ENCODE results near the gene CNTNAP2. TPM values are rescaled to one million over a fixed set of nuclear protein-coding genes. Genes with fewer than 3 reads are reported as not detected.

Gene CNTNAP2
- total and polyA plus RNA-seq, 9 donors, result 0.24 to 7.0 (median 1.5) TPM

GRCh38 chr7:147279514-147279913 lies 1162.9 kb downstream of the CNTNAP2 start:
- Histone ChIP-seq H3K4me3 (no peak overlapping the region), H3K4me1 (ENCODE audit: insufficient read depth) (no peaks in the 10 kb centered on the region), H3K27me3 (no peaks in the 10 kb centered on the region), H3K27ac (no peak overlapping the region), H3K36me3 (no peaks in the 10 kb centered on the region), H3K9me3 (no peaks in the 10 kb centered on the region)
- intact Hi-C loops (cut with DNase I), result no loop called here
- WGBS, 3 donors, result 84 to 85% (median 84%) methylated on average over 4 of the region's 4 CpGs
- TF ChIP-seq, protein P1, sequence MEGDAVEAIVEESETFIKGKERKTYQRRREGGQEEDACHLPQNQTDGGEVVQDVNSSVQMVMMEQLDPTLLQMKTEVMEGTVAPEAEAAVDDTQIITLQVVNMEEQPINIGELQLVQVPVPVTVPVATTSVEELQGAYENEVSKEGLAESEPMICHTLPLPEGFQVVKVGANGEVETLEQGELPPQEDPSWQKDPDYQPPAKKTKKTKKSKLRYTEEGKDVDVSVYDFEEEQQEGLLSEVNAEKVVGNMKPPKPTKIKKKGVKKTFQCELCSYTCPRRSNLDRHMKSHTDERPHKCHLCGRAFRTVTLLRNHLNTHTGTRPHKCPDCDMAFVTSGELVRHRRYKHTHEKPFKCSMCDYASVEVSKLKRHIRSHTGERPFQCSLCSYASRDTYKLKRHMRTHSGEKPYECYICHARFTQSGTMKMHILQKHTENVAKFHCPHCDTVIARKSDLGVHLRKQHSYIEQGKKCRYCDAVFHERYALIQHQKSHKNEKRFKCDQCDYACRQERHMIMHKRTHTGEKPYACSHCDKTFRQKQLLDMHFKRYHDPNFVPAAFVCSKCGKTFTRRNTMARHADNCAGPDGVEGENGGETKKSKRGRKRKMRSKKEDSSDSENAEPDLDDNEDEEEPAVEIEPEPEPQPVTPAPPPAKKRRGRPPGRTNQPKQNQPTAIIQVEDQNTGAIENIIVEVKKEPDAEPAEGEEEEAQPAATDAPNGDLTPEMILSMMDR (IDR thresholded peaks at IDR 0.05), result no peak
- TF ChIP-seq EP300 (IDR thresholded peaks at IDR 0.05) (no peak), POLR2A (IDR thresholded peaks at IDR 0.05) (no peak)
- no peak for DNase-seq

DNA sequence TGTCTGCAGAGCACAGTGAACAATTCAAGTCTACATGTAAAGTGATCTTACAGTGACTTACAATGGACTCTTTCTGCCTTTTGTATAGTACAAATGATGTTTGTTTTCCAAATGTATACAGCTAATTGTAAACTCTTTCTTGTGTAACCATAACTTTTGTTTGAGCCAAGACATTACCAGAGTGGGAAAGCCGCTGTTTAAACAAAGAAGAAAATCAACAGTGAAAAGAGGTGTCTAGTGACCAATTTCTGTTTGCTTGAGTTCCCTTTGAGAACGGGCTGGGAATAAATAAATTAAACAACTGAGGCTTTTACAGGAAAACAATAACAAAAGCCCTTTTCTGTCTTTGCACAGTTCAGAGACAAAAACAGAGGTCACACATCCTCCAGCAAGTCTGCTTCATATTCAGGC lies 1163.4 kb downstream of the CNTNAP2 start:
- Histone ChIP-seq H3K4me1 (ENCODE audit: insufficient read depth) (no peaks in the 10 kb centered on the region), H3K4me3 (no peak overlapping the region), H3K36me3 (no peaks in the 10 kb centered on the region), H3K9me3 (no peaks in the 10 kb centered on the region), H3K27me3 (no peaks in the 10 kb centered on the region), H3K27ac (no peak overlapping the region)
- intact Hi-C loops (cut with DNase I), result no loop called here
- WGBS, 3 donors, result 64 to 79% (median 74%) methylated on average over 2 of the region's 2 CpGs
- TF ChIP-seq, protein P1 (IDR thresholded peaks at IDR 0.05), result no peak
- no peak for TF ChIP-seq POLR2A (IDR thresholded peaks at IDR 0.05)
- TF ChIP-seq EP300 (IDR thresholded peaks at IDR 0.05), result no peak
- no peak for DNase-seq

- Histone ChIP-seq H3K4me3 (no peak overlapping the region), H3K4me1 (ENCODE audit: insufficient read depth) (no peaks in the 10 kb centered on the region), H3K36me3 (no peaks in the 10 kb centered on the region), H3K27ac (no peak overlapping the region), H3K9me3 (no peaks in the 10 kb centered on the region), H3K27me3 (no peaks in the 10 kb centered on the region)
- intact Hi-C loops (cut with DNase I), result no loop called here
- TF ChIP-seq EP300 (IDR thresholded peaks at IDR 0.05) (no peak), POLR2A (IDR thresholded peaks at IDR 0.05) (no peak)
- TF ChIP-seq, protein P1 (IDR thresholded peaks at IDR 0.05), result no peak
- no peak for DNase-seq
Observed at GRCh38 chr7:147282204-147282603, 1165.6 kb downstream of the CNTNAP2 start.

DNA sequence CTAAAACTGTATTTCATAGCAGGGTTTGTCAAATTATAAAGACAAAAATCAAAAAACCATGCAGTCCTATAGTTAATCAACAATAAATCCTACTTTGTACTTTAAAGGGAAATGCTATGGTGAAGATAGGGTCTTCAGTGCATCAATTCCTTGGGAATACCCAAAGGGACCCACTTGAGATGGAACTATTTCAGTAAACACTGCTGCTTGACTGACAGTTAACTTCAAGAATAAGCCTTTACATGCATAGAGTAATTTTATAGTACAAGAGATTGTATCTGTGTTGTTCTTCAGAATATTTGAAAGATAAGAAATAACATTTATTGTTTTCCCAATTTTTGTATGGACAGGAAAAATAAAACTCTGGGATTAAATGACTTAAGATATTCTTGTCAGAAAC lies 1179.6 kb downstream of the CNTNAP2 start:
- H3K27me3 ChIP-seq, result no peaks in the 10 kb centered on the region
- H3K9me3 ChIP-seq, result no peaks in the 10 kb centered on the region
- TF ChIP-seq EP300 (IDR thresholded peaks at IDR 0.05) (no peak), POLR2A (IDR thresholded peaks at IDR 0.05) (no peak)
- TF ChIP-seq, protein P1 (IDR thresholded peaks at IDR 0.05), result no peak
- H3K4me1 ChIP-seq (ENCODE audit: insufficient read depth), result no peaks in the 10 kb centered on the region
- DNase-seq, result no peak
- no peak overlapping the region for H3K27ac ChIP-seq
- H3K36me3 ChIP-seq, result no peaks in the 10 kb centered on the region
- no peak overlapping the region for H3K4me3 ChIP-seq
- intact Hi-C loops (cut with DNase I), result no loop called here

DNA sequence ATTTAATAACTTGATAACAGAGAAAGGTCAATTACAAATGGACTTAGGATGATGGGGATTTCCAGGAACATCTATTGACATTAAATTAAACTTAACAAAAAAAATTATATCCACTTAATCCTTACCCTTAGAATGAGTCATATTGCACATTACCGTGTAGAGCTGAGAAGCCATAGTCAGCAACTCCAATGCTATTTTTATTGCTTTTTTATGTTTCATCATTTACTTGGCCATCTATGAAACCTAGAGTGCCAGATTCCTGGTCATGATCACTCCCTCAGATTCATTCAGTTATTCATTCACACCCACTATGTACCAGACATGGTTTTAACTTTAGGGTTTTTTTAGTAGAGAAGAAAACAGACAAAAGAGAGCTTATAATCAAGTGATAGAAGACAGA lies 1180.4 kb downstream of the CNTNAP2 start:
- Histone ChIP-seq H3K4me3 (no peak overlapping the region), H3K27ac (no peak overlapping the region), H3K36me3 (no peaks in the 10 kb centered on the region), H3K9me3 (no peaks in the 10 kb centered on the region), H3K27me3 (no peaks in the 10 kb centered on the region), H3K4me1 (ENCODE audit: insufficient read depth) (no peaks in the 10 kb centered on the region)
- DNase-seq, result no peak
- intact Hi-C loops (cut with DNase I), result no loop called here
- TF ChIP-seq POLR2A (IDR thresholded peaks at IDR 0.05), result no peak
- no peak for TF ChIP-seq EP300 (IDR thresholded peaks at IDR 0.05)
- TF ChIP-seq, protein P1 (IDR thresholded peaks at IDR 0.05), result no peak
- 54 to 79% (median 70%) methylated on average over 1 of the region's 1 CpG for WGBS, 3 donors
